Lower leg skin (tissue), 3 donors: ENCODE measurements around the gene TMC8.

ENCODE experiments used
- POLR2A ChIP-seq, 2 donors: fragments of 450-650 bp; IDR thresholded peaks; one replicate each; pipeline ENCODE4 v1.6.1; 2016 to 2017; ENCODE audit warnings: antibody characterized with exemption in 2 of 2, mild to moderate bottlenecking in 1 of 2, moderate library complexity in 1 of 2
- TF ChIP-seq, protein P1 (sequence below), 3 donors: fragments of 450-650 bp; IDR thresholded peaks; one replicate each; pipeline ENCODE4 v1.5.1; 2016; ENCODE audit warnings: antibody characterized with exemption in 3 of 3, mild to moderate bottlenecking in 3 of 3, moderate library complexity in 2 of 3

GRCh38 chr17:78133179-78133951, 2.8 kb downstream of the TMC8 start:
- TF ChIP-seq, protein P1, sequence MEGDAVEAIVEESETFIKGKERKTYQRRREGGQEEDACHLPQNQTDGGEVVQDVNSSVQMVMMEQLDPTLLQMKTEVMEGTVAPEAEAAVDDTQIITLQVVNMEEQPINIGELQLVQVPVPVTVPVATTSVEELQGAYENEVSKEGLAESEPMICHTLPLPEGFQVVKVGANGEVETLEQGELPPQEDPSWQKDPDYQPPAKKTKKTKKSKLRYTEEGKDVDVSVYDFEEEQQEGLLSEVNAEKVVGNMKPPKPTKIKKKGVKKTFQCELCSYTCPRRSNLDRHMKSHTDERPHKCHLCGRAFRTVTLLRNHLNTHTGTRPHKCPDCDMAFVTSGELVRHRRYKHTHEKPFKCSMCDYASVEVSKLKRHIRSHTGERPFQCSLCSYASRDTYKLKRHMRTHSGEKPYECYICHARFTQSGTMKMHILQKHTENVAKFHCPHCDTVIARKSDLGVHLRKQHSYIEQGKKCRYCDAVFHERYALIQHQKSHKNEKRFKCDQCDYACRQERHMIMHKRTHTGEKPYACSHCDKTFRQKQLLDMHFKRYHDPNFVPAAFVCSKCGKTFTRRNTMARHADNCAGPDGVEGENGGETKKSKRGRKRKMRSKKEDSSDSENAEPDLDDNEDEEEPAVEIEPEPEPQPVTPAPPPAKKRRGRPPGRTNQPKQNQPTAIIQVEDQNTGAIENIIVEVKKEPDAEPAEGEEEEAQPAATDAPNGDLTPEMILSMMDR (IDR thresholded peaks at IDR 0.05): no peak
- no peak for TF ChIP-seq POLR2A (IDR thresholded peaks at IDR 0.05)
